ENCODE results near the gene NHEJ1.

NHEJ1 gene

DNA sequence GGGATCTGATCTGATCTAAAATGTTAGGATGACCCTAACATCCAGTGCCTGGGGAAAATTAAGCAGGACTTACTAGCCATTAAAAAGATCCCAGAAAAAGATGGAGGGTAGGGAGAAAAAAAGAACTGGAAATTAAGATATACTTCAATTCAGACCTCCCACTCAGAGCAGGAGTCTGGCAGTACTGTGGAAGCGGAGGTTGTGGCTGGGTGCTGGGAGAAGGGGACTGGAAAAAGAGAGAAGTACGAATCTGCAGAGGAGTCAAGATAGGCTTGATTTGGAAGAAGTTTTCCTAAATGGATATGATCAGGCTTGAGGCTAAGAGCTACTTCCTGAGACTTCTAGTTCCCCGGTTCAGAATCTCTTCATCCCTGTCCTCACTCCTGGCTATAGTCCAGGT lies 66.4 kb downstream of the NHEJ1 start:
- H3K23ac ChIP-seq (ENCODE audit: low read length) = no peak overlapping the region
- H3K4me1 ChIP-seq (ENCODE audit: control insufficient read depth in 1 of 2, insufficient read depth in 2 of 2, low read length in 2 of 2) = no peaks in the 10 kb centered on the region
- no peaks in the 10 kb centered on the region for H3K36me3 ChIP-seq (ENCODE audit: control insufficient read depth in 1 of 2, insufficient read depth in 2 of 2, low read length in 2 of 2)
- WGBS (ENCODE audit: extremely low coverage, insufficient coverage, insufficient read length) = no CpG with 5 or more reads among the region's 3 CpGs
- no peak overlapping the region for H2AFZ ChIP-seq (ENCODE audit: insufficient read depth, low read length, poor library complexity)
- H3K9me3 ChIP-seq (ENCODE audit: insufficient read depth, low read depth, low read length) = no peaks in the 10 kb centered on the region
- no peak overlapping the region for H2BK12ac ChIP-seq (ENCODE audit: low read length)
- no peak overlapping the region for H3K9ac ChIP-seq (ENCODE audit: low read length)
- H3K14ac ChIP-seq (ENCODE audit: low read length) = no peak overlapping the region
- H3K79me2 ChIP-seq (ENCODE audit: control insufficient read depth, insufficient read depth, low read length, poor library complexity) = no peaks in the 10 kb centered on the region
- no peak overlapping the region for H3K27ac ChIP-seq (ENCODE audit: low read depth, low read length)
- no peaks in the 10 kb centered on the region for H3K79me1 ChIP-seq (ENCODE audit: low read length)
- no peak overlapping the region for H3K4me3 ChIP-seq (ENCODE audit: low read depth, low read length)
- no peak overlapping the region for H2AK5ac ChIP-seq (ENCODE audit: low read length)
- H3K4ac ChIP-seq (ENCODE audit: low read depth, low read length) = no peak overlapping the region
- no peak overlapping the region for H3K4me2 ChIP-seq (ENCODE audit: low read length)
- no peak overlapping the region for H3K18ac ChIP-seq (ENCODE audit: low read length)
- no peak overlapping the region for H2BK120ac ChIP-seq (ENCODE audit: insufficient read depth, low read length, poor library complexity)
- H3K27me3 ChIP-seq (ENCODE audit: insufficient read depth, low read length) = no peaks in the 10 kb centered on the region
- no peak overlapping the region for H4K12ac ChIP-seq (ENCODE audit: low read depth, low read length)
- no peak for DNase-seq
- H2BK5ac ChIP-seq (ENCODE audit: low read depth, low read length, poor library complexity) = no peak overlapping the region
- no peak overlapping the region for H4K91ac ChIP-seq (ENCODE audit: low read depth, low read length)
- H4K8ac ChIP-seq (ENCODE audit: low read depth, low read length) = no peak overlapping the region

DNA sequence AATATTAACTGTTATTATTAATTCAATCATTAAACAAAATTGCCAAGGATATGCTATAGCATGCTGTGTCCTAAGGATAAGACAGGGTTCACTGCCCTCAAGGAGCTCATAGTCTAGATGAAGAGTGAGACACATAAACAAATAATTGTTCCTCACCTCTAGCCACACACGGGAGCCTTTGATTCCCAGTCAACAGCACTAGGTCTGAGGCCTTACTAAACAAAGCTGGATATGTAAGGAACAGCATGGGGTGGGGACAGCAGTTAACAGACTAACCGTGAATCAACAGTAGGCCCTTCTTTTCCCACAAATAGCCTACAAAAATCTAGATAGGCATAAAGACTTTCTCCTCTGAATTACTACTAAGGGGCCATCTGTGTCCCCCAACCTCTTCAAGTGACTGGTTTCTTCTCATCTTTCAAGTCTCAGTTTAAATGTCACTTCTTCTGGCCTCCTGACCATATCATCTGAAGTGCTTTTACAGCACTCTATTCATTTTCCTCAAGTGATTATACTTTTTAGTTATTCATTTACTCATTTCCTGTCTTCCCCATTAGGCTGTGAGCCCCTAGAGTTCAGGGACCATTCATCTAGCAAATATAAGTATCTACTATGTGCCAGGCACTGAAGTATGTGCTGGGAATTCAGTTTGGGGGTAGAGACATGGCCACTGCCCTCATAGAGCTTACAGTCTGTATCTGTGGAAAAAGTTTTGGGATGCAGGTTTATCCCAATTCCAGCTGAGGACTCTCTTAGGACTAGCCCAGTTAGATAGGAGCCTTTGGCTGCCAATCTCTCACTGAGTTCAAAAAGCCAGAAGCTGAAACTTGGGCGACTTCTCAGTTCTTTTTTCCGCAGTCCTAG lies 69.9 kb downstream of the NHEJ1 start:
- Histone ChIP-seq H3K27ac (ENCODE audit: low read depth, low read length) (no peak overlapping the region), H3K79me1 (ENCODE audit: low read length) (no peaks in the 10 kb centered on the region), H2BK5ac (ENCODE audit: low read depth, low read length, poor library complexity) (no peak overlapping the region), H2BK12ac (ENCODE audit: low read length) (no peak overlapping the region), H4K8ac (ENCODE audit: low read depth, low read length) (no peak overlapping the region), H3K14ac (ENCODE audit: low read length) (no peak overlapping the region), H2AFZ (ENCODE audit: insufficient read depth, low read length, poor library complexity) (no peak overlapping the region), H3K18ac (ENCODE audit: low read length) (no peak overlapping the region), H4K12ac (ENCODE audit: low read depth, low read length) (no peak overlapping the region), H3K9me3 (ENCODE audit: insufficient read depth, low read depth, low read length) (peaks cover 2% of the 10 kb centered on the region), H4K91ac (ENCODE audit: low read depth, low read length) (no peak overlapping the region), H3K4ac (ENCODE audit: low read depth, low read length) (no peak overlapping the region), H3K79me2 (ENCODE audit: control insufficient read depth, insufficient read depth, low read length, poor library complexity) (no peaks in the 10 kb centered on the region), H2BK120ac (ENCODE audit: insufficient read depth, low read length, poor library complexity) (no peak overlapping the region), H3K4me2 (ENCODE audit: low read length) (no peak overlapping the region), H3K36me3 (ENCODE audit: control insufficient read depth in 1 of 2, insufficient read depth in 2 of 2, low read length in 2 of 2) (no peaks in the 10 kb centered on the region), H3K9ac (ENCODE audit: low read length) (no peak overlapping the region), H3K23ac (ENCODE audit: low read length) (no peak overlapping the region), H3K27me3 (ENCODE audit: insufficient read depth, low read length) (no peaks in the 10 kb centered on the region), H3K4me1 (ENCODE audit: control insufficient read depth in 1 of 2, insufficient read depth in 2 of 2, low read length in 2 of 2) (no peaks in the 10 kb centered on the region), H3K4me3 (ENCODE audit: low read depth, low read length) (no peak overlapping the region), H2AK5ac (ENCODE audit: low read length) (no peak overlapping the region)
- DNase-seq = no peak
- no CpG with 5 or more reads among the region's 4 CpGs for WGBS (ENCODE audit: extremely low coverage, insufficient coverage, insufficient read length)

DNA sequence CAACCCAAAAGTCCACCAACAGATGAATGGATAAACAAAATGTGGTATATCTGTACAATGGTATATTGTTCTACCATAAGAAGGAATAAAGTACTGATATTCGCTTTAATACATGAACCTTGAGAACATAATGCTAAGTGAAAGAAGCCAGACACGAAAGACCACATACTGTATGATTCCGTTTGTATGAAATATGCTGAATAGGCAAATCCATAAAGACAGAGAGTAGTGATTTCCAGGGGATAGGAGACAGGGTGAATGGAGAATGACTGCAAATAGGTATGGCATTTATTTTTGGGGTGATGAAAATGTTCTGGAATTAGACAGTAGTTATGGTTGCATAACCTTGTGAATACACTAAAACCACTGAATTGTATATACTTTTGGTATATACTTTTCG lies 71.3 kb downstream of the NHEJ1 start:
- peaks cover 2% of the 10 kb centered on the region for H3K9me3 ChIP-seq (ENCODE audit: insufficient read depth, low read depth, low read length)
- no peak overlapping the region for H2BK12ac ChIP-seq (ENCODE audit: low read length)
- WGBS (ENCODE audit: extremely low coverage, insufficient coverage, insufficient read length) = no CpG with 5 or more reads among the region's 4 CpGs
- no peak overlapping the region for H3K23ac ChIP-seq (ENCODE audit: low read length)
- H3K14ac ChIP-seq (ENCODE audit: low read length) = no peak overlapping the region
- H2BK120ac ChIP-seq (ENCODE audit: insufficient read depth, low read length, poor library complexity) = no peak overlapping the region
- DNase-seq = no peak
- H3K27ac ChIP-seq (ENCODE audit: low read depth, low read length) = no peak overlapping the region
- H3K9ac ChIP-seq (ENCODE audit: low read length) = no peak overlapping the region
- no peak overlapping the region for H3K4ac ChIP-seq (ENCODE audit: low read depth, low read length)
- no peaks in the 10 kb centered on the region for H3K36me3 ChIP-seq (ENCODE audit: control insufficient read depth in 1 of 2, insufficient read depth in 2 of 2, low read length in 2 of 2)
- H4K12ac ChIP-seq (ENCODE audit: low read depth, low read length) = no peak overlapping the region
- no peaks in the 10 kb centered on the region for H3K79me2 ChIP-seq (ENCODE audit: control insufficient read depth, insufficient read depth, low read length, poor library complexity)
- no peak overlapping the region for H2BK5ac ChIP-seq (ENCODE audit: low read depth, low read length, poor library complexity)
- H4K8ac ChIP-seq (ENCODE audit: low read depth, low read length) = no peak overlapping the region
- no peaks in the 10 kb centered on the region for H3K4me1 ChIP-seq (ENCODE audit: control insufficient read depth in 1 of 2, insufficient read depth in 2 of 2, low read length in 2 of 2)
- no peak overlapping the region for H4K91ac ChIP-seq (ENCODE audit: low read depth, low read length)
- no peak overlapping the region for H3K18ac ChIP-seq (ENCODE audit: low read length)
- H2AFZ ChIP-seq (ENCODE audit: insufficient read depth, low read length, poor library complexity) = no peak overlapping the region
- no peaks in the 10 kb centered on the region for H3K79me1 ChIP-seq (ENCODE audit: low read length)
- no peak overlapping the region for H3K4me3 ChIP-seq (ENCODE audit: low read depth, low read length)
- H3K27me3 ChIP-seq (ENCODE audit: insufficient read depth, low read length) = no peaks in the 10 kb centered on the region
- H2AK5ac ChIP-seq (ENCODE audit: low read length) = no peak overlapping the region
- no peak overlapping the region for H3K4me2 ChIP-seq (ENCODE audit: low read length)

DNA sequence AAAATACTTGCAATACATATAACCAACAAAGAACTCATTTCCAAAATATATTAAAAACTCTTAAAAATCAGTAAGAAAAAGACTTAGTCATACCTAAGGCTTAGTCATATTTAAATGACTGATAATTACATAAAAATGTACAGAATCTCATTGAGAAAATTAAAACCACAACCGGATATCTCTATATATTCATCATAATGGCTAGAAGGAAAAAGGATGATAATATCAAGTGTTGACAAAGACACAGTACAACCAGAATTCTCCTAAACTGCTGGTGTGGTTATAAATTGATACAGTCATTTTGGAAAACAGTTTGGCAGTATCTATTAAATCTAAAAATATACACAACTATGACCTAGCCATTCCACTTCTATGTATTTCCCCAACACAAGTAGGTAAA lies 72.8 kb downstream of the NHEJ1 start:
- H3K9ac ChIP-seq (ENCODE audit: low read length) = no peak overlapping the region
- H3K36me3 ChIP-seq (ENCODE audit: control insufficient read depth in 1 of 2, insufficient read depth in 2 of 2, low read length in 2 of 2) = no peaks in the 10 kb centered on the region
- H3K79me1 ChIP-seq (ENCODE audit: low read length) = no peaks in the 10 kb centered on the region
- H3K14ac ChIP-seq (ENCODE audit: low read length) = no peak overlapping the region
- no peak overlapping the region for H2BK12ac ChIP-seq (ENCODE audit: low read length)
- no peak overlapping the region for H4K91ac ChIP-seq (ENCODE audit: low read depth, low read length)
- no peak overlapping the region for H3K4ac ChIP-seq (ENCODE audit: low read depth, low read length)
- no peak for DNase-seq
- no peaks in the 10 kb centered on the region for H3K27me3 ChIP-seq (ENCODE audit: insufficient read depth, low read length)
- no peak overlapping the region for H2AFZ ChIP-seq (ENCODE audit: insufficient read depth, low read length, poor library complexity)
- H3K4me2 ChIP-seq (ENCODE audit: low read length) = no peak overlapping the region
- H4K12ac ChIP-seq (ENCODE audit: low read depth, low read length) = no peak overlapping the region
- H4K8ac ChIP-seq (ENCODE audit: low read depth, low read length) = no peak overlapping the region
- H3K79me2 ChIP-seq (ENCODE audit: control insufficient read depth, insufficient read depth, low read length, poor library complexity) = no peaks in the 10 kb centered on the region
- no peak overlapping the region for H3K27ac ChIP-seq (ENCODE audit: low read depth, low read length)
- no peaks in the 10 kb centered on the region for H3K4me1 ChIP-seq (ENCODE audit: control insufficient read depth in 1 of 2, insufficient read depth in 2 of 2, low read length in 2 of 2)
- no peak overlapping the region for H2BK120ac ChIP-seq (ENCODE audit: insufficient read depth, low read length, poor library complexity)
- no CpG with 5 or more reads among the region's 1 CpG for WGBS (ENCODE audit: extremely low coverage, insufficient coverage, insufficient read length)
- H3K4me3 ChIP-seq (ENCODE audit: low read depth, low read length) = no peak overlapping the region
- H3K9me3 ChIP-seq (ENCODE audit: insufficient read depth, low read depth, low read length) = peaks cover 2% of the 10 kb centered on the region
- H2AK5ac ChIP-seq (ENCODE audit: low read length) = no peak overlapping the region
- no peak overlapping the region for H3K18ac ChIP-seq (ENCODE audit: low read length)
- no peak overlapping the region for H3K23ac ChIP-seq (ENCODE audit: low read length)
- no peak overlapping the region for H2BK5ac ChIP-seq (ENCODE audit: low read depth, low read length, poor library complexity)

All from trophoblast cell (in vitro differentiated cells and primary cell).